NK-92 (cell line): ENCODE data around the gene FUT2.
"Not testable (repeated sequence)": the region's sequence is repeated elsewhere in the genome, so short reads cannot be mapped to it uniquely, and the experiment has no call there.

ENCODE experiments used
- DNase-seq: peaks from one replicate; lab custom pipeline; 2025; ENCODE audit not compliant: unreplicated experiment; lab: John Stamatoyannopoulos, UW

The FUT2 gene

DNA sequence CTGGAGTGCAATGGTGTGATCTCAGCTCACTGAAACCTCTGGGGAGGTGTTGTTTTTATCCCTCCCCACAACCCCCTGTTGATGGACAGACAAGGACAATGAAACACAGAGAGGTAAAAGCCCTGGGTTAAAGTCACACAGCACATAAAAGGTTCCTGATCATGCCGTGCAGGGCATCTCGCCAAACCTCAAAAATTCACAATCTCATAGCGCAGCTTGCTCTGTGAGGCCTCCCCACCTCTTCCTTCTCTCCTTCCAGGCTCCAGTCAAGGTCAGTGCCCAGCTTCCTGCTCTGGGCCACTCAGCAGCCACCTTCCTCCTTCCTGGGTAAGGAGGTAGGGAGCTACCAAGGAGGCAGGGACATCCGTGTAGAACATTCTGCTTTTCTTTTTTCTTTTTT lies 2.3 kb downstream of the FUT2 start:
- no peak for DNase-seq

DNA sequence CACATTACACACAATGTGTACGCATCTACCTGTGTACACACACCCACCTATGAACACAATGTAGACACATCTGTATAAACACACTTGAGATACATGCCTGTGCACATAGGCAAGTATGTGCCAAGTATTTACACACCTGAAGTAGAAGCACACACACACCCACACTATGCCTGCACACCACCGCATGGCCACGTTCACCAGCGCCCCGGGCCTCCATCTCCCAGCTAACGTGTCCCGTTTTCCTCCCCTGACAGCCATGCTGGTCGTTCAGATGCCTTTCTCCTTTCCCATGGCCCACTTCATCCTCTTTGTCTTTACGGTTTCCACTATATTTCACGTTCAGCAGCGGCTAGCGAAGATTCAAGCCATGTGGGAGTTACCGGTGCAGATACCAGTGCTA lies 6.9 kb downstream of the FUT2 start:
- no peak for DNase-seq

DNA sequence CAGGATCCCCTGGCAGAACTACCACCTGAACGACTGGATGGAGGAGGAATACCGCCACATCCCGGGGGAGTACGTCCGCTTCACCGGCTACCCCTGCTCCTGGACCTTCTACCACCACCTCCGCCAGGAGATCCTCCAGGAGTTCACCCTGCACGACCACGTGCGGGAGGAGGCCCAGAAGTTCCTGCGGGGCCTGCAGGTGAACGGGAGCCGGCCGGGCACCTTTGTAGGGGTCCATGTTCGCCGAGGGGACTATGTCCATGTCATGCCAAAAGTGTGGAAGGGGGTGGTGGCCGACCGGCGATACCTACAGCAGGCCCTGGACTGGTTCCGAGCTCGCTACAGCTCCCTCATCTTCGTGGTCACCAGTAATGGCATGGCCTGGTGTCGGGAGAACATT lies 7.5 kb downstream of the FUT2 start:
- DNase-seq = no peak

DNA sequence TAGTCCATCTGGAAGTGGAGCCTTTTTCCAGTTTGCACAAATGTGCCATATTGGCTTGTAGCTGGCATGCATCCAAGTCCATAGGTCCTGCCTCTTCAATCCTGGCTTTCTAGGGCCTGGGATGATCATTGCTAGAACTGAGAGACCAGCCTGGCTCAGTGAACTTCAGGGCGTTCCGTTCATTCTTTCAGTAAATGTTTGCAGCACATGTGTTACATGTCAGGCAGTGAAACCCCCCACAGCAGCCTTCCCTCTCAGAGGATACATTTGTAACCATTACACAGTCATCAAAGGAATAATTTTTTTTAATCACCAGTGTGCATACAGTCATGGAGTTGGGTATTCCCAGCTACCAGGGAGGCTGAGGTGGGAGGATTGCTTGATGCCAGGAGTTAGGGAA lies 9.7 kb downstream of the FUT2 start:
- DNase-seq = no peak

DNA sequence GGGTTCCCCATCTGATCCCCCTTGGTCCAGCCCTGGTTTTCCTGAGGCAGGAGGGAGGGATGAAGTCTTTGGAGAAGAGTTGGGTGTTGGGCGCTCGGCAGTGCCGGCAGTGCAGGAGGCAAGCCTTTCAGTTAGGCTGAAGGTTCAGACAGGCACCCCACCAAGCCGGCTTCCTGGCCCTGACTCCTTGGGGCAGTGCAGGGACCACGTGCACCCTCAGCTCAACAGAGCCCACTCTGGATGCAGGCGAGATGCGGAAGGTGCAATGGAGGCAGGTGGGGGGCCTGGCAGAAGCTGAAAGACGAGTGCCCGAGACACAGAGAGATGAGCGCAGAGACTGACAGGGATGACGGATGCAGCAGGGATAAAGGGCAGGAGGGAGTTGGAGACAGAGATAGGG lies 12.7 kb downstream of the FUT2 start:
- no peak for DNase-seq

DNA sequence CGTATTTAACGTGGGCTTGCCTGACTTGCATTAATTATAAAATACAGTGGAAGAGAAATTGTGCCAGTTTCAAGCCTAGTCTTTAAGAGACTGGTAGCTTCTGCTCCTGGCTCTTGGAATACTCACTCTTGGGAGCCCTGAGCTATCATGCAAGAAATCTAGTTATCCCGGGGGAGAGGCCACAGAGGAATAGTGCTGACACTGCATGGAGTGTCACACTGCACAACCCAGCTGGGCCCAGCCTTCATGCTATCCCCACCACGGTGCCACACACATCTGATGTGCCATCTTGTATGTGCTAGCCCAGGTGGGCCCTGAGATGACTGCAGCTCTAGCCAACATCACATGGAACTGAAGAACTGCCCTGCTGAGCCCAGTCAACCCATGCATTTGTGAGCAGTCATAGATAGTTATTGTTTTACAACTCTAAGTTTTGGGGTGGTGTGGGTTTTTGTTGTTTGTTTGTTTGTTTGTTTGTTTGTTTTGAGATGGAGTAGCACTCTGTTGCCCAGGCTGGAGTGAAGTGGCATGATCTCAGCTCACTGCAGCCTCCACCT lies 15.4 kb downstream of the FUT2 start:
- DNase-seq = no peak

DNA sequence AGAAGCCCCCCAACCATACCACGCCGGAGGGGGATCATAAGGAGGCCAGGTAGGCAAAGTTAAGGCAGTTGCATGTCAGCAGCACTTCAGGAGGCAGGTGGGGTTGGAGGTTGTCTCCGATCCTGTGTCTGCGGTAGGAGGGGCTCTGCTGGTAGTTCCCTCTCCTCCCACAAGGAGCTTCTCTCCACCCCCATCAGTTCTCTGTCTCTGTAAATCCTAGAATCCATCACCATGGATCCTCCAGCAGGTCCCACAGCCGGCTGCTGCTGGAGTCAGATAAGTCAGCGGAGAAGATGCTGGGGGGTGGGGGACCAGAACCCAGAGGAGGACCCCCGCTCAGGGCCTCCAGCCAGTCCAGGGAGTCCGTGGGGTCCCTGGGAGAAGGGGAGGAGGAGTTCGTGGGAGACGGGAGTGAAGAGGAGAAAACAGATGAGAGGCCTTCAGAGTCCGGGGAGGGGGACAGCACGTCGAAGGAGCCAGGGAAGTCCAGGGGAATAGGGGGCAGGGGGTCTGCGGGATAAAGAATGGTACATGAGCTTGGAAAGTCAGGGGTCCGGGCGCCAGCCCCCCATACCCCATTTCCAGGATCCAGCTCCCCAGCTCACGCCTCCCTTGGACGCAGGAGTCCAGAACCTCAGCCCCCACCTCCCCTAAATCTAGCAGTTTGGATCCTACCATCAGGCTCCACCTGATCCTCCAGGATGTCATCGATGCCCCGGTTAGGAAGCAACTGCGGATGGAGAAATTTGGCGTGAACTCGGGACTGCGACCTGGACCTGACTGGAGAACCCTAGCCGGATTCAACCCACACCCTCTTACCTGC lies 17.5 kb downstream of the FUT2 start:
- DNase-seq = no peak

DNA sequence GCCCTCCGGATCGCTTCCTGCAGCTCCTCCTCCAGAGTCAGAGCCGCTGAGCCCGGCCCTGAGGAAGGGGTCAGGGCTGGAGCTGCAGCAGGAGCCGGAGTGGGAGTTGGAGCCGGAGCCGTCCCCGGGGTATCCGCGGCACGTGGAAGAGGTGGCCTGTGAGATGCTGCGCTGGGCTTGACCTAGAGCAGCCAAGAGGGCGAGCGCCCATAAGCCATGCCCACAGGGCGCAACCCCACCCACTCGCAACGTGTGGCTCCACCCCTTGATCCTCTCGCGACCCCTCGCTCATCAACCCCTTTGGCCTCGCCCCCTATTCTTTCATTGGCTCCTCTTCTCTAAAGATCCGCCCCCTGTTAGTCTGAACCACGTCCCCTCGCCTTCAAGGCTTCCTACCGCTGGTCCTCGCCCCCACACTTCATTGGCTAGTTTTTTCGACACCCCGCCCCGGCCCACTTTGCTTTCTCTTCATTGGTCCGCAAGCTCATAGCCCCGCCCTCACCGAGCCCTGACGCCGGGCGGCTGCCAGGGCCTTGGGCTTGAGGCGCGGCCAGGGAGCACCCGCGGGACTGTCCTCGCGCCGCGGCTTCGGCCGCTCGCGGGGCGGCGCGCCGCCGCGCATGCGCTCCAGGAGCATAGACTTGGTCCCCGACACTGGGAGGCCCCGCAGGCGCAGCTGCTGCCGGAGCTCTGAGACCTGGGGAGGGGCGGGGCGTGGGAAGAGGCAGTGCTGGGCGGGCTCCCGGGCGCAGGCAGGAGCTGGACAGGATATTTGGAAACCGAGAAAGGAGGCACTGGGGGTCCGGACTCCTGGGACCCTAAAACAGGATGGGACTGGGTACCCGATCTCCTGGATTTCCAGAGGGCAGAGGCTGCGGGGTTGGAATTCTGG lies 18.3 kb downstream of the FUT2 start:
- DNase-seq = peak; percentile 83

DNA sequence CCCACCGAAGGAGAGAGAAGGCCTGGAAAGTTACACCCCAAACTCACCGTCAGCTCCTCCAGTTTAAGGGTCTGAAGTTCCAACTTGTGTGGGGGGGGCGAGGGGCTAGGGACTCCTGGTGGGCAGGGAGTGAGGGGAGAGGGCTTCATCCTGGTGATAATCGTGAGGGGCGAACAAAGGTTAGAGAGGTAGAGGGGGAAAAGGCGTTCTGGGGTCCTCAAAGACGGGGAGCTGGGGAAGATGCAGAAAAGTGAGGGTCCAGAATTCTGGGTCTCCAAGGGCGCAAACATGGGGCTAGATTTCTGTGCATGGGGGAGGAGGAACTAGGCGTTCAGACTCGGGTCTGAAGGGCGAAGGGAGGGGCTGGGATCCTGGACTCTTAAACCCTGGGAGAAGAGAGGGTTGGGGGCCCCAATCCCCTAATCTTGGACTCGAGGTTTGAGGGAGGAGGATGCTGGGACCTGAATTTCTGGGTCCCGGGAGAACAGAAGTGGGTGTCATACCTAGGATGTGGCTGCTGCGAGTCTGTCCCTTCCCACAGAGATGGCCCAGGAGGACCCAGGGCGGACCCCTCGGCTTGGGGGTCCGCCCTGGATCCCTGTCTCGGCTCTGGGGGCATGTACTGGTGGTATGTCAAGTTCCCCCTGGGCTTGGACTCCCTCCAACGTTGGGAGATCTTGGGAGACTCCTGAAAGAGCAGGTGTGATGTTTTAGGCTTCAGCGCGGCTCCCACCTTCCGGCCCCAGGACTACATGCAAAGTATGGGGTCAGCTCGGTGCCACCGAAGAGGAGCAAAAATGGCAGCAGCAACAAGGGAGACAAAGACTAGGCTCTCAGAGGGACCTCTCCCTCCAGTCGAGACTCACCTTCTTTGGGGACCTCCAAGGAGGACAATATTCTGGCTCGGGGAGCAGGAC lies 19.2 kb downstream of the FUT2 start:
- no peak for DNase-seq

DNA sequence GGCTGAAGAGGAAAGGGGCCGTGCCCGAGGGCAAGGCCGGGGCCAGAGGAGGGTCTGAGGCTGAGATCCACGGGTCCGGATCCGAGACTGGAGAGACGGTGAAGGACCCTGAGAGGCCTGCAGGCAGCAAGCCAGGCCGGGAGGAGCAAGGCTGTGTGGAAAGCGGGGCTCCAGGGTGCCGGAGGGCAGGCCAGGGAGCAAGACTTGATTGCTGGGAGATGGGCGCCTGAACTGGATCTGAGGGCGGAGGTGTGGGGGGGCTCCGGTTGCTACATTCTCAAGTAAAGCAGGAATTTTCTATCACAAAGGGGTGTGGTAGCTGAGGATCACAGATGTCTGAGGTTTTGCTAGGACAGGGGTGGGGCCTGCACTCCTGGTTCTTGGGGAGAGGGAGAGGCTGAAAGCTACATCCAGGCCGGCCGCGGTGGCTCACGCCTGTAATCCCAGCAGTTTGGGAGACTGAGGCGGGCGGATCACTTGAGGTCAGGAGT lies 20.0 kb downstream of the FUT2 start:
- no peak for DNase-seq

DNA sequence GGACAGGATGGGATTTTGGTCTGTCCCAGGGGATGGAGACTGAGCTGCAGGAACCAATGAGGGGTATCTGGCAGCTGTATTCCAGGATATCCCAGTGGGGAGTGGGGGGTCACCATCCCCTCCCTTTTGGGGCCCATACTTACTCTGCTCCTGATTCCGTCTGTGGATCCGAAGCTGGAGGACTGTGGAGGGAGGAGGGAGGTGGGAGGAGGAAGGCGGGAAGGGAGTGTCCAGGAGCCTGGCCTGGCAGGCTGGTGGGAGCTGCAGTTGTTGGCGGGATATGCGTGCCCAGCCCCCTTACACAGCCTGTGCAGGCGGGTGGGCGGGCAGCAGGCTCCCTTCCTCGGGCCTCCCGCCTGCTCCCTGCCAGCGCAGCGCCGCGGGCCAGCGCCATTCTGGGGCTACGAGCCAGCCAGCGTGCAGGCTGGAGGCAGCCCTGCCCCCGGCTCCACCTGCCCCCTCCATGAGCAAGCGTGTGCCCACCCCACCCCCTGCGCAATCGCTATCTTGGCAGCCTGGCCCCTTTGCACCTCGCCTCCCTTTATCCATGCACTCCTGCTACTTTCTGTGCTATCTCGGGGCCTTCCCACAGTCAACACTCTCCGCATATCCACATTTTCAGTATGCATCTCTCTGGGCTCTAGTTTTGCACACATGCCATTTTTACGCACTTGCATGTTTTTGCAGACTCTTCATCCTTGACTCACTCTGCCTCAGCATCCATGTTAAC lies 21.0 kb downstream of the FUT2 start:
- DNase-seq = no peak

DNA sequence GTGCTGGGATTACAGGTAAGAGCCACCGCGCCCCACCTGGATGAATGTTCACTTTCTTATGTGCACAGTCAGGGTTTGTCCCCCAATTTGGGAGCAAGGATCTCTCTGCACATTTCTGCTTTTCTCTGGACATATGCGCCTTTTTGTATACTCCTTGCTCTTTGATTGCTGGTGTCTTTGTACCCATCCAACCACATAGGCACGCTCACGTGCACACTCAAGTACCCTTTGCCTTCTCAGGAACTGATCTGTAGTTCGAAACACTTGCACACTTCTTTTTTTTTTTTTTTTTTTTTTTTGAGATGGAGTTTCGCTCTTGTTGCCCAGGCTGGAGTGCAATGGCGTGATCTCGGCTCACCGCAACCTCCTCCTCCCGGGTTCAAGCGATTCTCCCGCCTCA lies 22.3 kb downstream of the FUT2 start:
- DNase-seq = not testable (repeated sequence)

DNA sequence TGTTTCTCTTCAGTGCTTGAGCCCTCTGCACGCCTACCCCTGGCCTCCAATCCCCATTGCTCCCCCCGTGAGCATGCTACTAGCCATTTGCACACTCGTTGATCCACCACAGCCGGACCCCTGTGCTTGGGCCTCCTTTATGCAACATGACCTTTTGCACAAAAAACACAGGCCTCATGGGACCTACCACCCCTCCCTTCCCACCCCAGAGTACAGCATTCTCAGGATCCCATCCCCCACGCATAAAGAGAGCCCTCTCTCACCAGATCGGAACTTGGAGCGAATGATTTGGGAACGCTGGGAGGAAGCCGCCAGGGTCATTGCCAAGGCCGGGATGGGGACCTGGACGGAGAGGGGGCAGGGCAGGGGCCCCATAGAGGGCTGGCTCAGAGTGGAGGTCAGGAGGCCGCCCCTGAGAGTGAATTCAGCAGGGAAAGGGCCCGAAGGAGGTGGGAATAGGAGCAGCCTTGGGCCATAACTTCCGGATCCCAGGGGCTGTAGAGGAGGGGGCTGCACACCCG lies 23.0 kb downstream of the FUT2 start:
- DNase-seq = no peak

DNA sequence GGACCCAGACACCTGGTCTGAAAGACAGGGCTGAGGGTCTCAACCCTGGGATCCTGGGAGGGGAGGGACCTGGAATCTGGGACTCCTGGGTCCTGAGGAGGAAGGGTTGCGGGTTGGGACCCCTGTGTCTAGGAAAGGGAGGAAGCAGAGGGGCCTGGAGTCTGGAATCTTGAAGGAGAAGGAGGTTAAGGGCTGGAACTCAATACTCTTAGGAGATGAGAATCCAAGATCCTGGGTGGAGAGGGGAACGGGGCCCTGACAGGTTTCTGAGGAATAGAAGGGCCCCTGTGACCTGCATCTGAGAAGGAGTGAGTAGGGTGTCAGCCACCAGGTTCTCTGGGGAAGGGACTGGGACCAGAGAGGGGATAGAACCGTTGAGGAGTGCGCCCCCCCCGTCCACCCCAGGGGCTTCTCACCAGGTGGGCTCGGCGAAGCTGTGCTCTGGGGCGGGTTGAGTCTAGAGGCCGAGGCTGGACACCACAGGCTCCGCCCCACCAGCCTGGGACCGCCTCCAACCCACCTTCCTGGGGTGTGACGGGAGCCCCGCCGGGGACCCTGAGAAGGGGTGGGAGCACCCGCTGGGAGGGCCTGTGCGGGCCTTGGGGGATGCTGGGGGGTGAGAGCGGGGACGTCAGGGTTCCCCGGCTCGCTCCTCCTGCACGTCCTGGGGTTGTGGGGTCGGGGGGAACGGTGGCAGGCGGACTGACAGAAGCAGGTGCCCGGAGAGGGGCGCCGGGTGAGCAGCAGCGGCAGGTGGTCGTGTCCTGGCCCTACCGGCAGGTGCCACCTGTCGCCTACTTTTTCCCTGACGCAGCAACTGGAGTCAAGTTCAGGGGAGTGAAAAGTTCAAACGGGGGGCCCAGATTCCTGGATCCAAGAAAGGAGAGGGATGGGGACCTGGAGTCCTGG lies 23.7 kb downstream of the FUT2 start, which contains the start of gene MAMSTR:
Gene MAMSTR (minus strand): TSS at position 463 of the 909 bp plus-strand sequence. CDS start 694 bp downstream, outside the sequence.
- DNase-seq = no peak

DNA sequence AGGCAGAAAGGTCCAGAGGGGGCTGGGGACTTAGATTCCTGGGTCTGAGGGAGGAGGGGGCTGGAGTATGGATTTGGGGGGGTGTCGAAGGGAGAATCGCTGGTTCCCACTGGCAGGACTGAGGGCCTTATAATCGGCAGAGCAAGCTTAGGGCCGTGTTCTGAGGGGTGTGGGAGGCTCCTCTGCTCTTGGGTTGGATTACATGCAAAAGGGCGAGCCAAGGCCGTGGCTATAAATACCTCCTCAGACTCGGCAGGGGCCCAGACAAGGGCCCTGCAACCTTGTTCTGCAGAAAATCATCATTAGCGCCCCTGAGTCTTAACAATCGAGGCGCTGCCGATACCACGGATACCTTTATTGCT lies 24.5 kb downstream of the FUT2 start:
- no peak for DNase-seq

DNA sequence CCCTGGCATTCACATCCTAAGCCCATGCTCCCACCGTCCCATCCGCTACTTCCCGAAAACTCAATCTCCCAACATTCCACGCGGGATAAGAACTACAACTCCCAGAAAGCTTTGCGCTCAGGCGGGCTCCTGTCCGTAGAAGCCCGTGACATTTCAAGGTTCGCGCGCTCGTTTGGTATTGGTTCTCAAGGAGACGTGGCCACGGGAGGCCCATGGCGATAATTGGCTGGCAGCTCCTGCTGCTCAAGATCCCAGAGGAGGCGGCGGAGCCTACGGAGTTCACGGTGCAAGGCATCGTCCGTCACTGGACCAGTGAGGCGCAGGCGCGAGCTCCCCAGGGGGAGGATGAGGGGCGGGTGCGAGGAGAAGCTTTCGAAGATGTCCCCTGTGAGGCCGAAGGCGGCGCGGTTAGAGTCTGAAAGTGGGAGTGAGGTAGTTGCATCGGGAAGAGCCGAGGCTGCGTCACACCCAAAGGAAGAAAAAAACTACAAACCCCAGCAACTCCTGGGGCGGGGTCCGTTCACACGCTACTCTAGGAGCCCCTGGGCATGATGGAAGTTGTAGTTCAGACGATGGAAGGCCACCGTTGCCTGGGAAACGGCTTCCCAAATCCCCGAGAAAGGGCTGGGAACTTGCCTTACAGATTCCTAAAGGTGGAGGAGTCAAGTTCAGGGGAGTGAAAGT lies 25.0 kb downstream of the FUT2 start:
- DNase-seq = peak; percentile 57

DNA sequence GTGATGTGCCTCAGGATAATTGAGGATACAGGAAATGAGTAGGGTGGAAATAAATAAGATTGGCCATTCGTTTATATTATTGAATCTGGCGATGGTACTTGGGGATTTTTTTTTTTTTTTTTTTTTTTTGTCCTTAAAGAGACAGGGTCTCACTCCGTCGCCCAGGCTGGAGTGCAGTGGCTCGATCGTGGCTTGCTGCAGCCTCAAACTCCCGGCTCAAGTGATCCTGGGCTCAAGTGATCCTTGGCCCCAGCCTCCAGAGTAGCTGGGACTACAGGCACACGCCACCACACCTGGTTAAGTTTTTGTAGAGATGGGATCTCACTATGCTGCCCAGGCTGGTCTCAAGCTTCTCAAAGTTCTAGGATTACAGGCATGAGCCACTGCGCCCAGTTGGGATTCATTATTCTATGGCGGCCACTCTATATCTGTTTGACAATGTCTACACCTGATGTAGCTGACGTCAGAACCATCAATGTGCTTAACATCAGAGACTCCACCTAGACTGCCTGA lies 26.5 kb downstream of the FUT2 start:
- DNase-seq = no peak
